Measurements from ENCODE around the gene KAZN.

Gene KAZN

DNA sequence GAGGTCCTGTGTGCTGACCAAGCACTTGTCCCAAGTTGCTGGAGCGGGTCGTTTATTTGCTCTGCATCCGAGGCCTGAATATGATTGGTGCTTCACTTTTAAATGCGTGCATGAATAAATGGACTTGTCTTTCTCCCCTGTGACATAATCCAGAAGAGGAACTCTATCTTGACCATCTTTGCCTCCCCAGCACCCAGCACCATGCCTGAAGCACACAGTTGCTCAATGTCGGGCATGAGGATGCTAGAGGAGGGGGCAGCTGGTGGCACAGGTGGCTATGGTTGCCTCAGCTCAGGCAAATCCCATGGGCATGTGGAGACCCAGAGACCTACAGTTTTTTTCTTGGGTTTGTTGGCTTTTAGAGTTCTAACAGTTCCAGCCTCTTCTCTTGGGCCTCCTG lies 142.6 kb downstream of the KAZN start:
- Histone ChIP-seq H3K27me3 (ENCODE audit: control insufficient read depth in 1 of 2, insufficient read depth in 1 of 2, low read length in 2 of 2) (peaks cover 0 to 22% of the 10 kb centered on the region in 2 experiments), H3K4ac (ENCODE audit: low read depth in 1 of 2, low read length in 2 of 2) (no peak overlapping the region), H3K36me3 (ENCODE audit: control insufficient read depth in 1 of 2, insufficient read depth in 2 of 2, low read depth in 1 of 2, low read length in 2 of 2) (no peaks in the 10 kb centered on the region), H2AK5ac (ENCODE audit: low read length, severe bottlenecking) (peak overlapping the region; percentile 26), H3K27ac (ENCODE audit: low read length, poor library complexity, severe bottlenecking) (no peak overlapping the region), H4K91ac (ENCODE audit: low read length) (no peak overlapping the region), H3K23ac (ENCODE audit: low read length in 2 of 2) (no peak overlapping the region), H3K4me1 (ENCODE audit: control insufficient read depth, insufficient read depth, low read depth, low read length) (peaks cover 16% of the 10 kb centered on the region), H2BK5ac (ENCODE audit: low read depth, low read length, poor library complexity, severe bottlenecking) (no peak overlapping the region), H2AFZ (ENCODE audit: low read depth, low read length) (no peak overlapping the region), H3K9me3 (ENCODE audit: control insufficient read depth, low read length) (no peaks in the 10 kb centered on the region), H2BK15ac (ENCODE audit: low read depth, poor library complexity, severe bottlenecking) (peak overlapping the region; percentile 66), H3K4me2 (ENCODE audit: low read length, poor library complexity, severe bottlenecking) (no peak overlapping the region), H2BK12ac (ENCODE audit: low read length in 2 of 2) (no peak overlapping the region), H3K18ac (ENCODE audit: low read depth in 1 of 2, low read length in 2 of 2) (no peak overlapping the region), H3K4me3 (ENCODE audit: insufficient read depth in 1 of 2, low read depth in 1 of 2, low read length in 2 of 2) (no peak overlapping the region), H4K8ac (ENCODE audit: low read length) (no peak overlapping the region), H3K9ac (ENCODE audit: low read length) (peak overlapping the region; percentile 70), H3K14ac (ENCODE audit: low read length in 2 of 2) (no peak overlapping the region), H2BK120ac (ENCODE audit: low read depth, low read length) (no peak overlapping the region), H3K79me1 (replicated peaks; ENCODE audit: low read length, poor library complexity, severe bottlenecking) (no peaks in the 10 kb centered on the region)
- 90% methylated on average over 5 of the region's 5 CpGs for WGBS
- no peak for DNase-seq

DNA sequence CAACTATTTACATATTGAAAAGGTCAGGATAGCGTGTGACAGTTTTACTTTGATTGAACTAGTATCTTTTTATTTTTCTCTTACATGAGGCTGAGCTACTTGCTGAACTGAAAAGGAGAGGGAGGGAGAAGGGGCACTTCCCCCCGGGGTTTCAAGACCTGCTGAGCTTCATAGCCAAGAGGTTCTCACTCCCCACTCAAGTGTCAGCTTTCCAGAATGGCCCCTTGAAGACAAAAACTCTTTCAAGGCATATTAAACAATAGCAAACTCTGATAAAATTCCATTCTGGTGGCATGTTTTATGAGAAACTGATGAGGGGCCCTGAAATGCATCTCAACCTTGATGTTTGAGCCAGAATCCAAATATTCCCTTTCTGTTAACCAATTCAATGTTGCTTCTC lies 143.0 kb downstream of the KAZN start:
- H3K27me3 ChIP-seq (ENCODE audit: control insufficient read depth in 1 of 2, insufficient read depth in 1 of 2, low read length in 2 of 2): peaks cover 0 to 21% of the 10 kb centered on the region in 2 experiments
- no peaks in the 10 kb centered on the region for H3K36me3 ChIP-seq (ENCODE audit: control insufficient read depth in 1 of 2, insufficient read depth in 2 of 2, low read depth in 1 of 2, low read length in 2 of 2)
- peak overlapping the region; percentile 70 for H3K9ac ChIP-seq (ENCODE audit: low read length)
- DNase-seq: no peak
- no peak overlapping the region for H2AFZ ChIP-seq (ENCODE audit: low read depth, low read length)
- no peak overlapping the region for H3K14ac ChIP-seq (ENCODE audit: low read length in 2 of 2)
- H3K79me1 ChIP-seq (replicated peaks; ENCODE audit: low read length, poor library complexity, severe bottlenecking): no peaks in the 10 kb centered on the region
- no peak overlapping the region for H2BK120ac ChIP-seq (ENCODE audit: low read depth, low read length)
- H2BK15ac ChIP-seq (ENCODE audit: low read depth, poor library complexity, severe bottlenecking): no peak overlapping the region
- no peak overlapping the region for H2AK5ac ChIP-seq (ENCODE audit: low read length, severe bottlenecking)
- no peak overlapping the region for H3K23ac ChIP-seq (ENCODE audit: low read length in 2 of 2)
- peaks cover 16% of the 10 kb centered on the region for H3K4me1 ChIP-seq (ENCODE audit: control insufficient read depth, insufficient read depth, low read depth, low read length)
- no peak overlapping the region for H3K18ac ChIP-seq (ENCODE audit: low read depth in 1 of 2, low read length in 2 of 2)
- no peak overlapping the region for H2BK12ac ChIP-seq (ENCODE audit: low read length in 2 of 2)
- H4K91ac ChIP-seq (ENCODE audit: low read length): no peak overlapping the region
- no peak overlapping the region for H3K4me3 ChIP-seq (ENCODE audit: insufficient read depth in 1 of 2, low read depth in 1 of 2, low read length in 2 of 2)
- no peak overlapping the region for H3K27ac ChIP-seq (ENCODE audit: low read length, poor library complexity, severe bottlenecking)
- H2BK5ac ChIP-seq (ENCODE audit: low read depth, low read length, poor library complexity, severe bottlenecking): no peak overlapping the region
- no peak overlapping the region for H3K4ac ChIP-seq (ENCODE audit: low read depth in 1 of 2, low read length in 2 of 2)
- no CpG with 5 or more reads among the region's 2 CpGs for WGBS
- no peaks in the 10 kb centered on the region for H3K9me3 ChIP-seq (ENCODE audit: control insufficient read depth, low read length)
- no peak overlapping the region for H4K8ac ChIP-seq (ENCODE audit: low read length)
- H3K4me2 ChIP-seq (ENCODE audit: low read length, poor library complexity, severe bottlenecking): no peak overlapping the region

DNA sequence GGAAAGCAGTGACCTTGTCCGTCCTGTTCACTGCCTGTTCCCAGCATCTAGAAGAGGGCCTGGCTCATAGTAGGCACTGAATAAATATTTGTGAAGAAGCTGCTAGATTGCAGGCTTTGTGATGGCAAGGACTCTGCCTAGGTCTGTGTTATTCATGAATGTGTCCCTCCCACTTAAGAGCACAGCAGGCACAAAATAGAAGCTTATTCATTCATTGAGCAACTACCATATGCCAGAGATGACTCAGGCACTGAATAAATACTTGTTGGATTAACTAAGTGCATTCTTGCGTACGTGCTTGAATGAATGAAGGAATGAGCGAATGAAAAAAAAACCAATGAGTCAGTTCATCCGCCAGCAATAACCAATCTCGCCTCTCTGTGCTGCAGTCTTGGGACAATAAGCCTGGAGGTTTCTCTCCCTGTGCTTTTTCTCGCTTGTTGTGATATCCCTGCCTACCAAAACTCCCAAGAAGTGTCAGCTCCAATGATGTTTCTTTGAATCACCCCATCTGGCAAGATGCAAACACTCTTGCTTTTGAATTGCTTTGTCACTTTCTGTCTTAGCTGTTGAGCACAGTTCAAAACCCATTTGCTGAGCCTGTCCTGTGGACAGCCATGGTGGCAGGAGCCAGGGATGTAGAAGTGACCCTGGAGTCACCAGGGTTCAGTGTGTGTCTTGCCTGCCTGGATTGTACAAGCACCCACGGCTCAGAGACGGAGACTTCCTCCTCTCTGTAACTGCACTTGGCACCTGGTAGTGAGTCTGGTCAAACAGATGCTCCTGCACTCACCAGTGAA lies 143.9 kb downstream of the KAZN start:
- Histone ChIP-seq H3K23ac (ENCODE audit: low read length in 2 of 2) (no peak overlapping the region), H3K79me1 (replicated peaks; ENCODE audit: low read length, poor library complexity, severe bottlenecking) (no peaks in the 10 kb centered on the region), H2AK5ac (ENCODE audit: low read length, severe bottlenecking) (peak overlapping the region; percentile 21), H2BK120ac (ENCODE audit: low read depth, low read length) (no peak overlapping the region), H3K27ac (ENCODE audit: low read length, poor library complexity, severe bottlenecking) (peak overlapping the region; percentile 75), H3K4me3 (ENCODE audit: insufficient read depth in 1 of 2, low read depth in 1 of 2, low read length in 2 of 2) (no peak overlapping the region), H4K91ac (ENCODE audit: low read length) (peak overlapping the region; percentile 43), H2BK15ac (ENCODE audit: low read depth, poor library complexity, severe bottlenecking) (no peak overlapping the region), H3K36me3 (ENCODE audit: control insufficient read depth in 1 of 2, insufficient read depth in 2 of 2, low read depth in 1 of 2, low read length in 2 of 2) (no peaks in the 10 kb centered on the region), H3K27me3 (ENCODE audit: control insufficient read depth in 1 of 2, insufficient read depth in 1 of 2, low read length in 2 of 2) (peaks cover 0 to 12% of the 10 kb centered on the region in 2 experiments), H2BK12ac (ENCODE audit: low read length in 2 of 2) (peak overlapping the region in 1 of 2 experiments; percentile 7), H3K18ac (ENCODE audit: low read depth in 1 of 2, low read length in 2 of 2) (peak overlapping the region; percentile 40 to 58), H2AFZ (ENCODE audit: low read depth, low read length) (no peak overlapping the region), H2BK5ac (ENCODE audit: low read depth, low read length, poor library complexity, severe bottlenecking) (peak overlapping the region; percentile 61), H3K9me3 (ENCODE audit: control insufficient read depth, low read length) (no peaks in the 10 kb centered on the region), H4K8ac (ENCODE audit: low read length) (no peak overlapping the region), H3K9ac (ENCODE audit: low read length) (peak overlapping the region; percentile 70), H3K4me1 (ENCODE audit: control insufficient read depth, insufficient read depth, low read depth, low read length) (peaks cover 16% of the 10 kb centered on the region), H3K4me2 (ENCODE audit: low read length, poor library complexity, severe bottlenecking) (no peak overlapping the region), H3K4ac (ENCODE audit: low read depth in 1 of 2, low read length in 2 of 2) (peak overlapping the region in 1 of 2 experiments; percentile 38), H3K14ac (ENCODE audit: low read length in 2 of 2) (no peak overlapping the region)
- 18% methylated on average over 9 of the region's 9 CpGs for WGBS
- DNase-seq: peak; percentile 97

DNA sequence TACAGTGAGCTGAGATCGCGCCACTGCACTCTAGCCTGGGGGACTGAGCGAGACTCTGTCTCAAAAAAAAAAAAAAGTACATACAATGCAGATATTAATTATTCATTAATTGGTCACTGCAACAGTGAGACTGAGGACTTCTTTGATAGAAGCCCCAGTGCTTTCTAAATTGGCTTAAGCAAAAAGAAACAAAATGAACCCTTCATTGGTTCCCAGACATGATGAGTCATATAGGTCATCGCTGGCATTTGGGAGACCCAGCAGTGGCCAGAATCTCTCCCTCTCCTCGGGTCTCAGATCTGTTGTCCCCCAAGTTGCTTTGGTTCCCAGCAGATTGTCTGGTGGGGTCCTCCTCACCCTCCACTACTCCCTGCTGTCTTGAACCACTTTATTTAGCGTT lies 144.9 kb downstream of the KAZN start:
- peaks cover 13% of the 10 kb centered on the region for H3K4me1 ChIP-seq (ENCODE audit: control insufficient read depth, insufficient read depth, low read depth, low read length)
- H3K79me1 ChIP-seq (replicated peaks; ENCODE audit: low read length, poor library complexity, severe bottlenecking): no peaks in the 10 kb centered on the region
- 92% methylated on average over 3 of the region's 6 CpGs for WGBS
- no peak overlapping the region for H3K23ac ChIP-seq (ENCODE audit: low read length in 2 of 2)
- no peak overlapping the region for H4K91ac ChIP-seq (ENCODE audit: low read length)
- H2BK12ac ChIP-seq (ENCODE audit: low read length in 2 of 2): no peak overlapping the region
- H3K4me3 ChIP-seq (ENCODE audit: insufficient read depth in 1 of 2, low read depth in 1 of 2, low read length in 2 of 2): no peak overlapping the region
- peak overlapping the region; percentile 22 for H2AK5ac ChIP-seq (ENCODE audit: low read length, severe bottlenecking)
- no peak overlapping the region for H3K14ac ChIP-seq (ENCODE audit: low read length in 2 of 2)
- H4K8ac ChIP-seq (ENCODE audit: low read length): no peak overlapping the region
- no peak overlapping the region for H3K4ac ChIP-seq (ENCODE audit: low read depth in 1 of 2, low read length in 2 of 2)
- H2AFZ ChIP-seq (ENCODE audit: low read depth, low read length): no peak overlapping the region
- no peak overlapping the region for H3K27ac ChIP-seq (ENCODE audit: low read length, poor library complexity, severe bottlenecking)
- H3K36me3 ChIP-seq (ENCODE audit: control insufficient read depth in 1 of 2, insufficient read depth in 2 of 2, low read depth in 1 of 2, low read length in 2 of 2): no peaks in the 10 kb centered on the region
- no peak for DNase-seq
- no peaks in the 10 kb centered on the region for H3K9me3 ChIP-seq (ENCODE audit: control insufficient read depth, low read length)
- no peak overlapping the region for H2BK120ac ChIP-seq (ENCODE audit: low read depth, low read length)
- H3K18ac ChIP-seq (ENCODE audit: low read depth in 1 of 2, low read length in 2 of 2): no peak overlapping the region
- no peak overlapping the region for H3K4me2 ChIP-seq (ENCODE audit: low read length, poor library complexity, severe bottlenecking)
- H3K27me3 ChIP-seq (ENCODE audit: control insufficient read depth in 1 of 2, insufficient read depth in 1 of 2, low read length in 2 of 2): peaks cover 0 to 3% of the 10 kb centered on the region in 2 experiments
- no peak overlapping the region for H2BK15ac ChIP-seq (ENCODE audit: low read depth, poor library complexity, severe bottlenecking)
- H2BK5ac ChIP-seq (ENCODE audit: low read depth, low read length, poor library complexity, severe bottlenecking): no peak overlapping the region
- no peak overlapping the region for H3K9ac ChIP-seq (ENCODE audit: low read length)
